Colonic mucosa (tissue), 4 donors: ENCODE data around the gene SLC6A4. TPM values are rescaled to one million over a fixed set of nuclear protein-coding genes. Genes with fewer than 3 reads are reported as not detected.
"Not testable (repeated sequence)": the region's sequence is repeated elsewhere in the genome, so short reads cannot be mapped to it uniquely, and the experiment has no call there.

ENCODE experiments used
- DNase-seq: peaks from one replicate; pipeline ENCODE4 v3.0.0-alpha.2; 2020
- H3K27ac ChIP-seq: fragments of 200-600 bp; one replicate; pipeline ENCODE4 v1.8.0; 2021
- H3K27me3 ChIP-seq: fragments of 200-600 bp; one replicate; pipeline ENCODE4 v1.8.0; 2021
- H3K36me3 ChIP-seq: fragments of 200-600 bp; one replicate; pipeline ENCODE4 v1.8.0; 2021
- H3K4me1 ChIP-seq: fragments of 200-600 bp; one replicate; pipeline ENCODE4 v1.8.0; 2021; ENCODE audit warnings: mild to moderate bottlenecking
- H3K4me3 ChIP-seq: fragments of 200-600 bp; one replicate; pipeline ENCODE4 v1.8.0; 2021
- H3K9ac ChIP-seq, 2 donors: one replicate each; pipeline ENCODE4 v1.7.0; 2013; ENCODE audit warnings: control low read depth in 2 of 2, low read depth in 2 of 2, low read length in 2 of 2
- H3K9me3 ChIP-seq: fragments of 200-600 bp; one replicate; pipeline ENCODE4 v1.8.0; 2021
- intact Hi-C: fragments of 100-400 bp; cut with DNase I; formaldehyde crosslinking; loops from one replicate; pipeline ENCODE4 v1.14.1; 2022
- total RNA-seq, 2 donors: library from RNA; stranded (reverse); fragmentation: NEBNext Ultra II Directional in 1 of 2; extraction: Animal tissue kit (Norgen Biotek cat#: 25700) in 1 of 2; gene quantifications; one replicate each; pipeline ENCODE4 v1.2.1, GENCODE V29; 2021
- TF ChIP-seq, protein P1 (sequence below): fragments of 200-600 bp; IDR thresholded peaks from one replicate; pipeline ENCODE4 v1.8.0; 2022; ENCODE audit warnings: antibody characterized with exemption, mild to moderate bottlenecking
- donor health status: healthy.
- donor health status: DM: no; HTN: no; CAD: no.
- donor health status: DM: no; HTN: no; CAD: no.

The SLC6A4 gene
- total RNA-seq, 2 donors from 2014 or later: 0.25 to 0.88 TPM

DNA sequence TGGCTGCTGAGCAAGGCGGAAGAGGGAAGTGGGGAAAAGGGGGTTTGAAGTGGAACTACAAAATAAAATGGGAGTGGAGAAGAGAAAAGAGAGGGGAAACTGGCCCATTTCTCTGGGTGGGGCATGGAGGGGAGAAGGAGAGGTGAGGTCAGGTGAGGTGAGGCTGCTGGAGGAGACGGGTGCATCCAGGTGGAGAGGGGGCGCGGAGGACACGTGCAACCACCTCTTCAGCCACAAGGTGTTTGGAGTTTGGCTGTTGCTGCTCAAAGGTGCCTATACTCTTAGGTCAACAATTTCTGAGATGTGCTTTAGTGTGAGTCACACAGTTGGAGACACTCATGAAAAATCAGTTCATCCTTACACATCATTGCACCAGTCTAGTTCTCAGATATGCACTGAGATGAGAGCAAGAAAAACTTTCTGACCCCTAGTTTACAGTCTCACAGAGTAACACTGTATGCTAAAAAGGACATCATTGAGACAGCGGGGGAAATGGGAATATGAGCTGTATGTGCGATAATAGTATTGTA is 4.8 kb downstream of the SLC6A4 start:
- Histone ChIP-seq H3K4me3 (no peak overlapping the region), H3K9me3 (no peaks in the 10 kb centered on the region), H3K36me3 (no peaks in the 10 kb centered on the region), H3K27ac (no peak overlapping the region), H3K27me3 (peaks cover 8% of the 10 kb centered on the region), H3K4me1 (peaks cover 4% of the 10 kb centered on the region), H3K9ac (no peak overlapping the region)
- TF ChIP-seq, protein P1, sequence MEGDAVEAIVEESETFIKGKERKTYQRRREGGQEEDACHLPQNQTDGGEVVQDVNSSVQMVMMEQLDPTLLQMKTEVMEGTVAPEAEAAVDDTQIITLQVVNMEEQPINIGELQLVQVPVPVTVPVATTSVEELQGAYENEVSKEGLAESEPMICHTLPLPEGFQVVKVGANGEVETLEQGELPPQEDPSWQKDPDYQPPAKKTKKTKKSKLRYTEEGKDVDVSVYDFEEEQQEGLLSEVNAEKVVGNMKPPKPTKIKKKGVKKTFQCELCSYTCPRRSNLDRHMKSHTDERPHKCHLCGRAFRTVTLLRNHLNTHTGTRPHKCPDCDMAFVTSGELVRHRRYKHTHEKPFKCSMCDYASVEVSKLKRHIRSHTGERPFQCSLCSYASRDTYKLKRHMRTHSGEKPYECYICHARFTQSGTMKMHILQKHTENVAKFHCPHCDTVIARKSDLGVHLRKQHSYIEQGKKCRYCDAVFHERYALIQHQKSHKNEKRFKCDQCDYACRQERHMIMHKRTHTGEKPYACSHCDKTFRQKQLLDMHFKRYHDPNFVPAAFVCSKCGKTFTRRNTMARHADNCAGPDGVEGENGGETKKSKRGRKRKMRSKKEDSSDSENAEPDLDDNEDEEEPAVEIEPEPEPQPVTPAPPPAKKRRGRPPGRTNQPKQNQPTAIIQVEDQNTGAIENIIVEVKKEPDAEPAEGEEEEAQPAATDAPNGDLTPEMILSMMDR: no peak
- intact Hi-C loops: loop anchor here (10.0 kb wide), 1 partner anchor 106 kb away; no protein-coding TSS in a partner anchor
- no peak for DNase-seq

DNA sequence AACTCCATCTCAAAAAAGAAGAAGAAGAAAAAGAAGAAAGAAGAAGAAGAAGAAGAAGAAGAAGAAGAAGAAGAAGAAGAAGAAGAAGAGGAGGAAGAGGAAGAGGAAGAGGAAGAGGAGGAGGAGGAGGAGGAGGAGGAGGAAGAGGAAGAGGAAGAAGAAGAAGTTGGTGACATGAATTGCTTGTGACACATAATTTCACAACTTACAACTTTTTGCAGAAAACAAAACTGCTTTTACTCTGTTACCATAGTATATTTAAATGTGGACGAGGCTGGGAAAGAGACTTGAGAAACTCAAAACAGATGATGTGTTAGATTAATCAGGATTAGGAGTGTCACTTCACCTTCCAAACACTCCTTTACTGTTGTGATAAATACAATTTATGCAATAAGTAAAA is 5.5 kb downstream of the SLC6A4 start:
- H3K9ac ChIP-seq, DNase-seq, H3K36me3 ChIP-seq, H3K4me3 ChIP-seq, H3K27me3 ChIP-seq, H3K9me3 ChIP-seq, H3K27ac ChIP-seq, H3K4me1 ChIP-seq: not testable (repeated sequence)
- intact Hi-C loops: loop anchor here (10.0 kb wide), 1 partner anchor 105 kb away; no protein-coding TSS in a partner anchor

DNA sequence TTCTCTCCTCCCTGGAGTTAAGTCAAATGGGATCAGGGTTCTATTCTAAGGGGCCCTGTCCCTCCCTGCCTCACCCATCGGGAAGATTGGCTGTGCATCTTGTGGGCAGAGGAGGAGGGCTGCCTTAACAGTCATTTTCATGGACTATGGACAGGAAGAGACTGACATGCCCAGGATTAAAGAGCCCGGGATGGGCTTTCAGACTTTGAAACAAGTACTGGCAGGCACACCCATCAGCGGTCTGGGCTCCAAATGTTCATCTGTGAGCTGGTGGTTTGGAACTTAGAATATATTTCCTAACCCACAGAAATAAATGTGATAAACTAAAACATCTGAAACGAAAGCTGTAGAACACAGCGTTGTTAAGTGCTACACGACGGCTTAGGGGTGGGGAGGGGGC is 6.5 kb downstream of the SLC6A4 start:
- Histone ChIP-seq H3K27me3 (no peaks in the 10 kb centered on the region), H3K27ac (no peak overlapping the region), H3K36me3 (no peaks in the 10 kb centered on the region), H3K4me3 (no peak overlapping the region), H3K9me3 (no peaks in the 10 kb centered on the region), H3K4me1 (no peaks in the 10 kb centered on the region), H3K9ac (no peak overlapping the region)
- TF ChIP-seq, protein P1: no peak
- DNase-seq: no peak
- intact Hi-C loops: no loop called here

DNA sequence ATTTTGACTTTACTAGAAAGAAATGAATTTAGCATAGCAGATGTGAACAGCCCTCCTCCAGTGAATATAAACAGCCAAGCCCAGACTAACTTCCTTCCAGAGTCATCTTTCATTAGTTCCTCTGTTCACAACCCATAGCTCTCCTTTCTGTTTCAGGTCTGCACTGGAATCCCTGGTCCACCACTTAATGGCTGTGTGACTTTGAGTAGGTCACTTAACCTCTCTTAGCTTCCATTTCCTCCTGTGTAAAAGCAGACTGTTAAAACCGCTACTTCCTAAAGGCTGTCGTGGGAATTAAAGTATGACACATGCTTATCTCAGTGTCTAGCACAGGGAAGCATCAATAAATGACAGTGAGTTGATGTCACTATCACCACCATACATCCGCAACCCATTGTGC is 7.5 kb downstream of the SLC6A4 start:
- TF ChIP-seq, protein P1: no peak
- Histone ChIP-seq H3K9me3 (no peaks in the 10 kb centered on the region), H3K36me3 (no peaks in the 10 kb centered on the region), H3K4me3 (no peak overlapping the region), H3K9ac (no peak overlapping the region), H3K27ac (no peak overlapping the region), H3K4me1 (no peaks in the 10 kb centered on the region), H3K27me3 (no peaks in the 10 kb centered on the region)
- intact Hi-C loops: no loop called here
- DNase-seq: no peak

DNA sequence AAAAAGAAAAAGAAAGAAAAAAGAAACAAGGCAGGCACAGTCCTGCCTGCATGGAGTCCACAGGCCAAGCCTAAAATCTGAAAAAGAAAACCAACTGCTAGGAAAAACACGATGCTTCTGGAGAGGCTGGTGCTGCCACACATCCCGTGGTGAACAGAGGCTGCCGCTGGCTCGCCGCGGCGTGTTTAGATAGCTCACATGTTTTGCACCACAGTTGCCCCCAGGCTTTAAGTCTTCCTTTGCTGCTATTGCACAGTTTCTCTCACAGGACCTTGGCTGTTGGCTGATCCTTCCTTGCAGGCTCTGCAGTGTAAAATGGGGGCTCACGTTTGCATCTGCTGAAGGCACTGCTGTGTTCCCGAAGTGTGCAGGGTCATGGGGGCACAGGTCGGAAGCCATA is 8.6 kb downstream of the SLC6A4 start:
- Histone ChIP-seq H3K9me3 (no peaks in the 10 kb centered on the region), H3K4me1 (no peaks in the 10 kb centered on the region), H3K27me3 (no peaks in the 10 kb centered on the region), H3K36me3 (no peaks in the 10 kb centered on the region), H3K9ac (no peak overlapping the region), H3K4me3 (no peak overlapping the region), H3K27ac (no peak overlapping the region)
- DNase-seq: no peak
- intact Hi-C loops: no loop called here
- TF ChIP-seq, protein P1: no peak

DNA sequence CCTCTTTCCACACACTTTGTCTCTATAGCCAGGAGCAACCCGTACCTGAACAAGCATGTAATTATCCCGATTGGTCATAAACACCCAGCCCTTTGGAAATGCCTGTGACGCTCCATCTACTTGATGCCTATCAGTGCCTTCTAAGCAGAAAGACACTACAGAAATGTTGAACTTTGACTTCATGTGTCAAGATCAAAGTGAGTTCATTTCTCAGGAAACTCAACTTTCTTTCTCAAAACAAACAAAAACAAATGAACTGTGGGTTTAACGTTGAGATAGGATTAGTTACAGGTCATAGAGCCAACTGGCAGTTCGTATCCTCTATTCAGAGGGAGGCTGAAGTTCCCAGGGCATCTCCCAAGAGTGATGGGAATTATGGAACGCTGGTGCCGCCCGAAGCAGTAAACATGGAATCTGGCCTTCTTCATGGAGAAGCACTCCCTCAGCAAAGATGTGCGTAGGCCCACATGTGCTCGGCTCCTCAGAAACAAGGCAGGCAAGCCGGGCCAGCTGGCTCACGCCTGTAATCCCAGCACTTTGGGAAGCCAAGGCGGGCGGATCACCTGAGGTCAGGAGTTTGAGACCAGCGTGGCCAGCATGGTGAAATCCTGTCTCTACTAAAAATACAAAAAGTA is 9.5 kb downstream of the SLC6A4 start:
- no peak for DNase-seq
- Histone ChIP-seq H3K36me3 (no peaks in the 10 kb centered on the region), H3K9ac (no peak overlapping the region), H3K4me3 (no peak overlapping the region), H3K9me3 (no peaks in the 10 kb centered on the region), H3K4me1 (no peaks in the 10 kb centered on the region), H3K27me3 (no peaks in the 10 kb centered on the region), H3K27ac (no peak overlapping the region)
- TF ChIP-seq, protein P1: no peak
- intact Hi-C loops: no loop called here
